Osteocyte (in vitro differentiated cells): ENCODE measurements around the gene FBXO8. TPM values are rescaled to one million over a fixed set of nuclear protein-coding genes. Genes with fewer than 3 reads are reported as not detected.
A peak's percentile ranks its signal among the peaks of the same experiment; 100 is the strongest.

Experiments
- DNase-seq: peaks from one replicate; pipeline ENCODE4 v3.0.0; 2021; ENCODE audit warnings: mixed read lengths; ENCODE audit not compliant: unreplicated experiment; ENCODE audit errors: extremely low spot score
- H3K27ac Mint-ChIP-seq: one replicate; pipeline ENCODE4 v1.8.0; 2021; ENCODE audit warnings: mild to moderate bottlenecking, mixed read lengths; ENCODE audit not compliant: unreplicated experiment
- H3K27me3 Mint-ChIP-seq: one replicate; pipeline ENCODE4 v1.8.0; 2021; ENCODE audit warnings: mixed read lengths; ENCODE audit not compliant: unreplicated experiment
- H3K36me3 Mint-ChIP-seq: one replicate; pipeline ENCODE4 v1.8.0; 2021; ENCODE audit warnings: mixed read lengths; ENCODE audit not compliant: unreplicated experiment
- H3K4me1 Mint-ChIP-seq: one replicate; pipeline ENCODE4 v1.8.0; 2021; ENCODE audit warnings: mixed read lengths; ENCODE audit not compliant: unreplicated experiment
- H3K4me3 Mint-ChIP-seq: one replicate; pipeline ENCODE4 v1.8.0; 2021; ENCODE audit warnings: mild to moderate bottlenecking, moderate library complexity, mixed read lengths; ENCODE audit not compliant: unreplicated experiment
- H3K9me3 Mint-ChIP-seq: one replicate; pipeline ENCODE4 v1.8.0; 2021; ENCODE audit warnings: mixed read lengths; ENCODE audit not compliant: unreplicated experiment
- total RNA-seq: library from RNA; stranded (reverse); gene quantifications from 2 replicates; pipeline ENCODE4 v1.2.1, GENCODE V29; 2021
- TF ChIP-seq, protein P1 (sequence below): fragments of 200-600 bp; sonication (generic); IDR thresholded peaks from 2 replicates; pipeline ENCODE4 v1.5.0; 2021; ENCODE audit warnings: antibody characterized with exemption, mild to moderate bottlenecking, moderate library complexity

Gene FBXO8
- total RNA-seq, 1 donor from 2014 or later = 22.0 TPM

GRCh38 chr4:174217273-174218126 lies 66.0 kb downstream of the FBXO8 start:
- peaks cover 37% of the 10 kb centered on the region for H3K4me1 Mint-ChIP-seq
- no peak for DNase-seq
- H3K9me3 Mint-ChIP-seq = no peaks in the 10 kb centered on the region
- no peaks in the 10 kb centered on the region for H3K36me3 Mint-ChIP-seq
- TF ChIP-seq, protein P1, sequence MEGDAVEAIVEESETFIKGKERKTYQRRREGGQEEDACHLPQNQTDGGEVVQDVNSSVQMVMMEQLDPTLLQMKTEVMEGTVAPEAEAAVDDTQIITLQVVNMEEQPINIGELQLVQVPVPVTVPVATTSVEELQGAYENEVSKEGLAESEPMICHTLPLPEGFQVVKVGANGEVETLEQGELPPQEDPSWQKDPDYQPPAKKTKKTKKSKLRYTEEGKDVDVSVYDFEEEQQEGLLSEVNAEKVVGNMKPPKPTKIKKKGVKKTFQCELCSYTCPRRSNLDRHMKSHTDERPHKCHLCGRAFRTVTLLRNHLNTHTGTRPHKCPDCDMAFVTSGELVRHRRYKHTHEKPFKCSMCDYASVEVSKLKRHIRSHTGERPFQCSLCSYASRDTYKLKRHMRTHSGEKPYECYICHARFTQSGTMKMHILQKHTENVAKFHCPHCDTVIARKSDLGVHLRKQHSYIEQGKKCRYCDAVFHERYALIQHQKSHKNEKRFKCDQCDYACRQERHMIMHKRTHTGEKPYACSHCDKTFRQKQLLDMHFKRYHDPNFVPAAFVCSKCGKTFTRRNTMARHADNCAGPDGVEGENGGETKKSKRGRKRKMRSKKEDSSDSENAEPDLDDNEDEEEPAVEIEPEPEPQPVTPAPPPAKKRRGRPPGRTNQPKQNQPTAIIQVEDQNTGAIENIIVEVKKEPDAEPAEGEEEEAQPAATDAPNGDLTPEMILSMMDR = no peak
- peak overlapping the region; percentile 63 for H3K4me3 Mint-ChIP-seq
- peaks cover 95% of the 10 kb centered on the region for H3K27me3 Mint-ChIP-seq
- no peak overlapping the region for H3K27ac Mint-ChIP-seq

DNA sequence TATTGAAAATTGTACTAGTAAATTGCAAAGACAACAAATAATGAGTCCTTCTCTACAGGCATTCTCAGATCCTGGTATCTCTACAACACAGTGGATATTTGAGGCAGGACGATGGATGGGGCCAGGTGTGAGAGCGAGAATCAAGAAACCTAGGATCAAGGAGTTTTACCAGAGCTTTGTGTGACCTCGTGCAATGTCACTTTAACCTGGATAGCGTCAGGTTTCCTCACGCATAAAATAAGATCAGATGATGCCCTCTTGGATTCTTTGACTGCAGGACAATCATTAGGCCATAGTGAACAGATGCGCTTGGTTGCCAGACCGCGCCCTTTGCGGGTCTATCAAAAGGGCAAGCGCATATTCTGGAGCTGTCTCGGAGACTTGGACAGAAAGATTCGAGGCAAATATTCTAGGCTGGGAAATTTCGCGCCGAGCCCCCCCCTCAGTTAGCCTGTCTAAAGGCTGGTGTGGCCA lies 66.6 kb downstream of the FBXO8 start:
- H3K4me3 Mint-ChIP-seq = no peak overlapping the region
- DNase-seq = no peak
- TF ChIP-seq, protein P1 = no peak

DNA sequence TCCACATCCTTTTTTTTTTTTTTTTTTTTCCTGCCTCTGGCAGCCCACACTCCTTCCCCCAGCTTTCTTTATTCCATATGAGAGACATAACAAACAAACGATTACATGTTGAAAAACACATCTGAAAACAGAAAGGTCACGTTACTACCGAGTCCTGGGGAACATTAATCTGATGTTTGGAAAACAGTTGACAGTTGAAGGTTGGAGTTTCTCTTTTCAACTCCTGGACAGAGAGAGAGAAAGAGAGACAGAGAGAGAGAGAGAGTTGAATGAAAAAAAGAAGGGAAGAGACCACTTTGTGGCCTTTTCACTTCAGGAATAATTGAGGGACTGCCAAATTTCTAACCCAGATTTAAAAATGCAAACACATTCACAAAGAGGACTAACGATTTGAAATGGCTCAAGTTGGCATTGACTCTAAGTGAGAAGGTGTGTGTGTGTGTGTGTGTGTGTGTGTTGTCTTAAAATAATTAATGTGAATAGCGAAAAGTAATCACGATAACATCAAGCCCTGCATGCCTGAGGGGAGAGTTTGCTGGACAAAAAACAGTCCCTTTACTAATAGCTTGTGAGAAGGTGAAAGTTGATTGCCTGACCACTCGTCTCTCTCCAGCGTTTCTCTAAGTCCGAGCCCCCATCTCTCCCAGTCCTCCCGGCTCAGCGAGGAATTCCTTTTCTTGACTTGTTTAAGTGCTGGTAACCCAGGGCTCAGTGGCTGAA lies 67.3 kb downstream of the FBXO8 start:
- Mint-ChIP-seq H3K4me3 (no peak overlapping the region), H3K4me1 (peaks cover 44% of the 10 kb centered on the region)

More for the DNA sequence above, 66.6 kb downstream of the FBXO8 start:
- H3K9me3 Mint-ChIP-seq = no peaks in the 10 kb centered on the region
- peaks cover 95% of the 10 kb centered on the region for H3K27me3 Mint-ChIP-seq
- H3K36me3 Mint-ChIP-seq = no peaks in the 10 kb centered on the region
- H3K4me1 Mint-ChIP-seq = peaks cover 39% of the 10 kb centered on the region
- H3K27ac Mint-ChIP-seq = no peak overlapping the region

DNA sequence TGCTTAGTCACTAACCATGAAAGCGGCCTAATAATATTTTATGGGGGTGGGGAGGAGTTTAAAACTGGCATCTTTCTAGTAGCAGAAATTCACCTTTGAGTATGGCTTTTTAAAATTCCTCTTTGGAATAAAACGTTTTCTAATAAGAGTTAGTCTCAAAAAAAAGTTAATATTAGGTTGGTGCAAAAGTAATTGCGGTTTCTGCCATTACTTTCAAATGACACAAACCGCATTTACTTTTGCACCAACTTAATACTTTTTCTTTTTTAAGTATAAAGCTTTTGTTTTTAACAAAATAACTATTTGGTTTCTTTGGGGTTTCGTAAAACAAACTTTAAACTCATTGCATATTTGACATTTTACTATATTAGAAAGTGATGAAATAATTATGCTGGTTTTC lies 68.4 kb downstream of the FBXO8 start:
- Mint-ChIP-seq H3K4me3 (no peak overlapping the region), H3K36me3 (no peaks in the 10 kb centered on the region), H3K27ac (no peak overlapping the region), H3K4me1 (peaks cover 44% of the 10 kb centered on the region), H3K9me3 (no peaks in the 10 kb centered on the region), H3K27me3 (peaks cover 96% of the 10 kb centered on the region)
- no peak for DNase-seq
- TF ChIP-seq, protein P1 = no peak

More for the DNA sequence above, 67.3 kb downstream of the FBXO8 start:
- no peak for DNase-seq
- H3K36me3 Mint-ChIP-seq = no peaks in the 10 kb centered on the region
- H3K27ac Mint-ChIP-seq = no peak overlapping the region
- H3K27me3 Mint-ChIP-seq = peaks cover 95% of the 10 kb centered on the region
- no peaks in the 10 kb centered on the region for H3K9me3 Mint-ChIP-seq
- TF ChIP-seq, protein P1 = no peak
